Thyroid gland (tissue), 4 donors: Measurements from ENCODE around the gene KCTD17. TPM values are rescaled to one million over a fixed set of nuclear protein-coding genes. Genes with fewer than 3 reads are reported as not detected.
A peak's percentile ranks its signal among the peaks of the same experiment; 100 is the strongest.

Experiments used
- DNase-seq, 2 donors: peaks; one replicate each; pipeline ENCODE4 v3.0.0-alpha.2; 2019
- H3K27ac ChIP-seq, 3 donors: fragments of 200-600 bp; sonication (generic); 1 replicate in 2 of 3; 2 replicates in 1 of 3; pipeline ENCODE4 v1.5.1; 2016 to 2019; ENCODE audit warnings: mild to moderate bottlenecking in 1 of 3, moderate library complexity in 1 of 3
- H3K27me3 ChIP-seq: fragments of 200-600 bp; sonication (generic); one replicate; pipeline ENCODE4 v1.5.1; 2019
- H3K36me3 ChIP-seq, 2 donors: fragments of 200-600 bp; sonication (generic); one replicate each; pipeline ENCODE4 v1.5.1; 2016 to 2019
- H3K4me1 ChIP-seq, 2 donors: fragments of 200-600 bp; sonication (generic); one replicate each; pipeline ENCODE4 v1.5.1; 2017 to 2019
- H3K4me3 ChIP-seq, 3 donors: fragments of 200-600 bp; sonication (generic); replicated peaks in 1 of 3; 1 replicate in 2 of 3; 2 replicates in 1 of 3; pipeline ENCODE4 v1.5.1; 2016; ENCODE audit warnings: mild to moderate bottlenecking in 1 of 3
- H3K9me3 ChIP-seq: fragments of 200-600 bp; sonication (generic); one replicate; pipeline ENCODE4 v1.5.1; 2017
- CTCF ChIP-seq, 6 experiments: fragments of 200-600 bp in 3 of 6; fragments of 450-650 bp in 3 of 6; sonication (generic) in 3 of 6; IDR thresholded peaks; one replicate each; pipeline ENCODE4 v1.5.1; 2016 to 2019; ENCODE audit warnings: antibody characterized with exemption in 6 of 6, mild to moderate bottlenecking in 2 of 6, inconsistent platforms in 1 of 6, moderate library complexity in 1 of 6
- POLR2A ChIP-seq, 2 donors: fragments of 450-650 bp; IDR thresholded peaks; one replicate each; pipeline ENCODE4 v1.6.1; 2017; ENCODE audit warnings: antibody characterized with exemption in 2 of 2, mild to moderate bottlenecking in 2 of 2, moderate library complexity in 1 of 2
- WGBS, 2 donors: methylation state at CpG; one replicate each; pipeline ENCODE4 v1.1.5; 2017; 5-methylcytosine and 5-hydroxymethylcytosine counted together
- intact Hi-C: fragments of 100-400 bp; cut with DNase I; formaldehyde crosslinking; loops from one replicate; pipeline ENCODE4 v1.15.1; 2023
- total RNA-seq, 4 donors: library from RNA; depleted of rRNA; stranded (reverse); fragments of >200 nt; gene quantifications; one replicate each; pipeline ENCODE4 v1.2.3, GENCODE V29; 2016

The KCTD17 gene
- total RNA-seq, 4 donors from 2014 or later: 6.1 to 18.9 (median 12.6) TPM

- WGBS, 2 donors: 82 to 85% methylated on average over 6 of the region's 6 CpGs
- DNase-seq: no peak
- no peaks in the 10 kb centered on the region for H3K9me3 ChIP-seq
- H3K4me1 ChIP-seq: no peaks in the 10 kb centered on the region
- H3K36me3 ChIP-seq: no peaks in the 10 kb centered on the region
- intact Hi-C loops: no loop called here
- H3K4me3 ChIP-seq: no peak overlapping the region
- H3K27ac ChIP-seq: no peak overlapping the region
- no peaks in the 10 kb centered on the region for H3K27me3 ChIP-seq
- no peak for TF ChIP-seq CTCF (IDR thresholded peaks at IDR 0.05)
- TF ChIP-seq POLR2A (IDR thresholded peaks at IDR 0.05): no peak
Observed at GRCh38 chr22:37083914-37084313, 32.4 kb downstream of the KCTD17 start.

GRCh38 chr22:37084385-37084784 lies 32.8 kb downstream of the KCTD17 start:
- Histone ChIP-seq H3K9me3 (no peaks in the 10 kb centered on the region), H3K4me1 (no peaks in the 10 kb centered on the region), H3K27me3 (no peaks in the 10 kb centered on the region), H3K27ac (no peak overlapping the region), H3K36me3 (no peaks in the 10 kb centered on the region), H3K4me3 (no peak overlapping the region)
- no peak for TF ChIP-seq POLR2A (IDR thresholded peaks at IDR 0.05)
- no peak for TF ChIP-seq CTCF (IDR thresholded peaks at IDR 0.05)
- DNase-seq: no peak
- intact Hi-C loops: no loop called here
- 80 to 88% methylated on average over 9 to 10 of the region's 10 CpGs for WGBS, 2 donors

- no peak overlapping the region for H3K27ac ChIP-seq
- H3K36me3 ChIP-seq: no peaks in the 10 kb centered on the region
- H3K9me3 ChIP-seq: no peaks in the 10 kb centered on the region
- no peaks in the 10 kb centered on the region for H3K27me3 ChIP-seq
- no peaks in the 10 kb centered on the region for H3K4me1 ChIP-seq
- no peak overlapping the region for H3K4me3 ChIP-seq
- 73 to 87% methylated on average over 13 to 15 of the region's 15 CpGs for WGBS, 2 donors
- intact Hi-C loops: no loop called here
- TF ChIP-seq CTCF (IDR thresholded peaks at IDR 0.05): no peak
- TF ChIP-seq POLR2A (IDR thresholded peaks at IDR 0.05): no peak
- no peak for DNase-seq
Observed at GRCh38 chr22:37086184-37086583, 34.6 kb downstream of the KCTD17 start.

GRCh38 chr22:37088108-37088605 lies 36.6 kb downstream of the KCTD17 start:
- H3K27me3 ChIP-seq: no peaks in the 10 kb centered on the region

More at GRCh38 chr22:37088108-37088605, 36.6 kb downstream of the KCTD17 start:
- no peak for TF ChIP-seq POLR2A (IDR thresholded peaks at IDR 0.05)
- no peak for TF ChIP-seq CTCF (IDR thresholded peaks at IDR 0.05)
- DNase-seq: peak in 1 of 2 donors; percentile 16
- no peaks in the 10 kb centered on the region for H3K9me3 ChIP-seq
- H3K4me3 ChIP-seq: no peak overlapping the region
- 41 to 54% methylated on average over 6 of the region's 6 CpGs for WGBS, 2 donors
- no peak overlapping the region for H3K27ac ChIP-seq
- no peaks in the 10 kb centered on the region for H3K4me1 ChIP-seq
- intact Hi-C loops: no loop called here
- H3K36me3 ChIP-seq: no peaks in the 10 kb centered on the region
